ENCODE results near the gene SORBS2. TPM values are rescaled to one million over a fixed set of nuclear protein-coding genes. Genes with fewer than 3 reads are reported as not detected.

Gene SORBS2
- total RNA-seq, 1 donor: 1.7 TPM

DNA sequence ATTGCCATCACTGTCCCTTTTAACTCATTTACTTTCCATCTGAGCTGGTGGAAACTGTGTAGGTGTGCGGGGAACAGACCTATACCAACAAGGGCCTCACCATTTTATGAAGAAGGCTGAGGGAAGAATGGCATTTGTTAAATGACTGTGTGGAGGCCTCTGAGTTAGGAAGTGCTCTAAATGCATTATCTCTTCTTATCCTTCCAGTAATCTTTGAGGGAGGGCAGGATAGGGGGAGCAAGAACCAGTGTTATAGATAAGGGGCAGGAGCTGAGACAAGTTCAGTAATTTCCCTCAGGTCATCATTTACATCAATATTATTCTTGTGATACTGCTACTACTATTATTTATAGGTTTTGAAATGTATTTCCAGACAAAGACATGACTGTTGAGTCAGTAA is 154.3 kb downstream of the SORBS2 start:
- TF ChIP-seq, protein P1, sequence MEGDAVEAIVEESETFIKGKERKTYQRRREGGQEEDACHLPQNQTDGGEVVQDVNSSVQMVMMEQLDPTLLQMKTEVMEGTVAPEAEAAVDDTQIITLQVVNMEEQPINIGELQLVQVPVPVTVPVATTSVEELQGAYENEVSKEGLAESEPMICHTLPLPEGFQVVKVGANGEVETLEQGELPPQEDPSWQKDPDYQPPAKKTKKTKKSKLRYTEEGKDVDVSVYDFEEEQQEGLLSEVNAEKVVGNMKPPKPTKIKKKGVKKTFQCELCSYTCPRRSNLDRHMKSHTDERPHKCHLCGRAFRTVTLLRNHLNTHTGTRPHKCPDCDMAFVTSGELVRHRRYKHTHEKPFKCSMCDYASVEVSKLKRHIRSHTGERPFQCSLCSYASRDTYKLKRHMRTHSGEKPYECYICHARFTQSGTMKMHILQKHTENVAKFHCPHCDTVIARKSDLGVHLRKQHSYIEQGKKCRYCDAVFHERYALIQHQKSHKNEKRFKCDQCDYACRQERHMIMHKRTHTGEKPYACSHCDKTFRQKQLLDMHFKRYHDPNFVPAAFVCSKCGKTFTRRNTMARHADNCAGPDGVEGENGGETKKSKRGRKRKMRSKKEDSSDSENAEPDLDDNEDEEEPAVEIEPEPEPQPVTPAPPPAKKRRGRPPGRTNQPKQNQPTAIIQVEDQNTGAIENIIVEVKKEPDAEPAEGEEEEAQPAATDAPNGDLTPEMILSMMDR (IDR thresholded peaks at IDR 0.05; ENCODE audit: insufficient read depth, low read depth, low read length): no peak
- no peak overlapping the region for H3K4me3 ChIP-seq (ENCODE audit: low read depth, low read length)
- DNase-seq (ENCODE audit: low read depth): no peak

GRCh38 chr4:185657183-185657582 is 154.8 kb downstream of the SORBS2 start:
- no peak for DNase-seq (ENCODE audit: low read depth)
- no peak overlapping the region for H3K4me3 ChIP-seq (ENCODE audit: low read depth, low read length)
- TF ChIP-seq, protein P1 (IDR thresholded peaks at IDR 0.05; ENCODE audit: insufficient read depth, low read depth, low read length): no peak

DNA sequence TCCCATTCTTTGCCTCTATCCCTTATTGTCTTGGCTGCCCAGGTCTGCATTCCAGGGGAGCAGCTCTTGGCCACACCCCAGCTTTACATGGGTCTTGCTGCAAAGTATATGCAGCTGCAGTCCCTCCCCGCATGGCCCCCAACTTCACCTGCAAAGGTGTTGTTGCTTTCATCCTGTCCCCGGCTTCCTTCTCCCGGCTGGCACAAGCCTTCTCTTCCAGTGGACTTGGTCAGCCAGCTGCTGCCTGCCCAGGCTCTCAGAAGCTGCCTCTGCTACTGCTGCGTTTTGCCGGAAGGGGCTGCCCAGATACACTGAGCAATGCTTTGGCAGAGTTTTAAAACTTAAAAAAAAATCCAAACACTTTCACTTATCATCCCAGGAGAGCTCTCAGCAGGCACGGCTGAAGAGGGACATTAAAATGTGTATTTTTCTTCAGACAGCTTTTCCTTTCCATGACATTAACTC is 155.5 kb downstream of the SORBS2 start:
- no peak overlapping the region for H3K4me3 ChIP-seq (ENCODE audit: low read depth, low read length)
- TF ChIP-seq, protein P1 (IDR thresholded peaks at IDR 0.05; ENCODE audit: insufficient read depth, low read depth, low read length): peak; percentile 56
- peak; percentile 34 for DNase-seq (ENCODE audit: low read depth)

DNA sequence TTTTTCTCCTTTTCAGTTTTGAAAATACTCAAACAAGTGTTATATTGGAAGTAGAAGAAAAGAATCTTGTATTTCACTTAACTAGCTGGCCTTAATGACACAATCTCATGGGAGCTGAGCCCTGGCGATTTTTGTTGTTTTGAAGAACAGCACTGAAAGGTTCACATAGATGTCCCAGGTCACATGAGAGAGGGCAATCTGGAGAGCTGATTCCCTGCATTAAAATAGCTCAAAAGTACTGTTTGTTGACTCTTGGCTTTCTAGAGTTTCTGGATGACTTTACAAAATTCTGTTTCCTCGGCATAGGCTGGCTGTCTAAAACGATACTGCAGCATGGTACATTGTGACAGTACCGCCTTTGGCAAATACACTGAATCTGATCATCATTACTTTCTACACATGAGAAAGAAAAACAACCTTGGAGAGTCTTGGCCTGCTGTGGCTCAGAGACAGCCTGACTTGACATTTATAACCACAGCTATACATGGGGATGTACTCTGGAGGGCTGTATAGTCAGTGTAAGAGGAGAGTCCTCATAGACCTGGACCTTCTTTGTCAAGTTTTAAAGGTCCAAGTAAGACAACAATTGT is 156.9 kb downstream of the SORBS2 start:
- DNase-seq (ENCODE audit: low read depth): no peak
- no peak overlapping the region for H3K4me3 ChIP-seq (ENCODE audit: low read depth, low read length)
- TF ChIP-seq, protein P1 (IDR thresholded peaks at IDR 0.05; ENCODE audit: insufficient read depth, low read depth, low read length): no peak

DNA sequence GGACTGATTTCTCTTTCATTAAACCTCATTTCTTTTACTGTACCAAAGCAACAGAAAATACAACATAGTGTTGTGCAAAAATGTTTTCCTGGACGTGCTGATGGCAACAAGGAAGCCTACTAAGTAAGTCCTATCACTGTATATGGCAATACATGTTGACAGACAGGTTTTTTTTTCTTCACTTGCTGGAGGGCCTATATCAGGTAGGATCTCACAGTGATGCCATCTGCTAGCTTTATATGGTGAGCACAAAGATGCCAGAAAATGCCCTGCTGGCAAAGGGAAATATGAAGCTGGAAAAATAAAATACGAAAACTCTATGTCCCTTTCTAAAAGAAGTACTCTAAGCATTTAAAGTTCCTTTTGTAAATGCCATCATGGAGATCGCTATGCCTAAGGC is 157.7 kb downstream of the SORBS2 start:
- TF ChIP-seq, protein P1 (IDR thresholded peaks at IDR 0.05; ENCODE audit: insufficient read depth, low read depth, low read length): no peak
- DNase-seq (ENCODE audit: low read depth): no peak
- no peak overlapping the region for H3K4me3 ChIP-seq (ENCODE audit: low read depth, low read length)

- TF ChIP-seq, protein P1 (IDR thresholded peaks at IDR 0.05; ENCODE audit: insufficient read depth, low read depth, low read length): no peak
- no peak for DNase-seq (ENCODE audit: low read depth)
Observed at GRCh38 chr4:185651851-185652250, 160.1 kb downstream of the SORBS2 start.

DNA sequence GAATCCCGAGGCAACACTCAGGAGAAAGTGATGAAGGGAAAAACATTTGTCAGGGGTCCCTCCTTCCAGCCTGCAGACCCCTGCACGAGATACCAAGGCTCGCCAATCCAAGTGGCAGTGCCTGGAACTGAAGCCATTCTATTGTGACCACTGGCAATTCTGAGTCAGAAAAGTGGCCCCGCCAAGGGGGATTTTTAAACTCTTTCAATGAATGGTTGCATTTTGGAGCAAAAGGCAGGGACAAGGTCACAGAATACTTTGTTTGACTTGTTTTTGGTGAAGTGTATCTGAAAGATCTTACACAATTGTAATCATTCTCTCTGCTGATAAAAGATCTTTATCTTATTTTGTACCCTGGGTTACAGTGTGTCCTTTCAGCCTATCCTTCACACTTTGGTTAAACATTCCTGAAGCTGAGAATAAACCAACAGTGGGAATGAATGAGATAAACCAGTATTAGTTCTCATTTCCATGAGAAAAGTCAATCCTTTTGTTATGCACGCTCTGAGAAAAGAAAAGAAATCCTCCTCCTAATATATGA is 160.8 kb downstream of the SORBS2 start:
- no peak overlapping the region for H3K4me3 ChIP-seq (ENCODE audit: low read depth, low read length)
- TF ChIP-seq, protein P1 (IDR thresholded peaks at IDR 0.05; ENCODE audit: insufficient read depth, low read depth, low read length): no peak
- no peak for DNase-seq (ENCODE audit: low read depth)

More at GRCh38 chr4:185651851-185652250, 160.1 kb downstream of the SORBS2 start:
- no peak overlapping the region for H3K4me3 ChIP-seq (ENCODE audit: low read depth, low read length)

Data from fibroblast of villous mesenchyme (primary cell).